Osteoblast (primary cell): ENCODE measurements around the gene CFAP53. TPM values are rescaled to one million over a fixed set of nuclear protein-coding genes. Genes with fewer than 3 reads are reported as not detected.

Experiments
- DNase-seq: peaks from one replicate; pipeline ENCODE4 v3.0.0; 2011; ENCODE audit warnings: low spot score, mixed read lengths; ENCODE audit not compliant: insufficient read length; ENCODE audit errors: missing footprints
- H2AFZ ChIP-seq: 2 replicates; pipeline ENCODE4 v1.6.0; 2011; ENCODE audit warnings: mild to moderate bottlenecking, low read length
- H3K27ac ChIP-seq: 2 replicates; pipeline ENCODE4 v1.5.1; 2011; ENCODE audit warnings: mild to moderate bottlenecking, low read depth, low read length, moderate library complexity
- H3K27me3 ChIP-seq: 2 replicates; pipeline ENCODE4 v1.6.0; 2012; ENCODE audit warnings: mild to moderate bottlenecking, control low read depth, inconsistent platforms, low read length, moderate library complexity; ENCODE audit not compliant: insufficient read depth
- H3K36me3 ChIP-seq: 2 replicates; pipeline ENCODE4 v1.5.1; 2011; ENCODE audit warnings: mild to moderate bottlenecking, low read length, control low read depth, moderate library complexity; ENCODE audit not compliant: insufficient read depth
- H3K4me1 ChIP-seq: 2 replicates; pipeline ENCODE4 v1.5.1; 2011; ENCODE audit warnings: mild to moderate bottlenecking, low read length, control low read depth, moderate library complexity; ENCODE audit not compliant: insufficient read depth
- H3K4me2 ChIP-seq: 2 replicates; pipeline ENCODE4 v1.6.0; 2011; ENCODE audit warnings: mild to moderate bottlenecking, low read length; ENCODE audit not compliant: insufficient read depth
- H3K4me3 ChIP-seq: fragments of 200-600 bp; sonication (generic); 3 replicates; pipeline ENCODE4 v1.5.1; 2012; ENCODE audit warnings: mild to moderate bottlenecking, low read length, inconsistent platforms; ENCODE audit not compliant: insufficient read depth
- H3K79me2 ChIP-seq: 2 replicates; pipeline ENCODE4 v1.6.0; 2012; ENCODE audit warnings: mild to moderate bottlenecking, low read length, control low read depth, inconsistent platforms; ENCODE audit not compliant: insufficient read depth
- H3K9me3 ChIP-seq: 2 replicates; pipeline ENCODE4 v1.5.1; 2011; ENCODE audit warnings: low read depth, low read length, control low read depth
- H4K20me1 ChIP-seq: 2 replicates; pipeline ENCODE4 v1.6.0; 2012; ENCODE audit warnings: mild to moderate bottlenecking, low read length, control low read depth; ENCODE audit not compliant: insufficient read depth
- CTCF ChIP-seq: IDR thresholded peaks from 2 replicates; pipeline ENCODE4 v1.5.1; 2011; ENCODE audit warnings: mild to moderate bottlenecking, low read depth, low read length, moderate library complexity; ENCODE audit errors: extremely low read depth
- total RNA-seq: library from RNA; depleted of rRNA; stranded (reverse); fragments of >200 nt; gene quantifications from 2 replicates; pipeline ENCODE4 v1.2.3, GENCODE V29; 2012

CFAP53 gene
- total RNA-seq, 1 donor: 0.36 TPM

- Histone ChIP-seq H3K4me1 (no peaks in the 10 kb centered on the region), H3K9me3 (no peaks in the 10 kb centered on the region), H3K36me3 (no peaks in the 10 kb centered on the region), H3K27ac (no peak overlapping the region), H3K79me2 (no peaks in the 10 kb centered on the region), H4K20me1 (no peaks in the 10 kb centered on the region), H3K4me2 (no peak overlapping the region), H3K27me3 (peaks cover 8% of the 10 kb centered on the region), H3K4me3 (no peak overlapping the region), H2AFZ (no peak overlapping the region)
- DNase-seq: no peak
- no peak for TF ChIP-seq CTCF
Observed at GRCh38 chr18:50207722-50208121, 58.6 kb downstream of the CFAP53 start.

- Histone ChIP-seq H4K20me1 (no peaks in the 10 kb centered on the region), H2AFZ (peak overlapping the region; percentile 49), H3K4me3 (no peak overlapping the region), H3K9me3 (no peaks in the 10 kb centered on the region), H3K79me2 (no peaks in the 10 kb centered on the region), H3K36me3 (no peaks in the 10 kb centered on the region), H3K27me3 (peaks cover 8% of the 10 kb centered on the region), H3K27ac (no peak overlapping the region), H3K4me2 (peak overlapping the region; percentile 66), H3K4me1 (no peaks in the 10 kb centered on the region)
- peak; percentile 74 for TF ChIP-seq CTCF
- DNase-seq: peak; percentile 84
Observed at GRCh38 chr18:50203801-50204604, 62.3 kb downstream of the CFAP53 start.

GRCh38 chr18:50201476-50202018 is 64.7 kb downstream of the CFAP53 start:
- no peak for TF ChIP-seq CTCF

GRCh38 chr18:50199921-50200320 is 66.4 kb downstream of the CFAP53 start:
- no peaks in the 10 kb centered on the region for H3K9me3 ChIP-seq
- no peaks in the 10 kb centered on the region for H3K4me1 ChIP-seq
- H4K20me1 ChIP-seq: no peaks in the 10 kb centered on the region
- no peak overlapping the region for H3K4me3 ChIP-seq
- H3K36me3 ChIP-seq: no peaks in the 10 kb centered on the region
- H3K4me2 ChIP-seq: no peak overlapping the region
- no peak overlapping the region for H2AFZ ChIP-seq
- no peak for TF ChIP-seq CTCF
- DNase-seq: no peak
- peaks cover 24% of the 10 kb centered on the region for H3K27me3 ChIP-seq
- H3K27ac ChIP-seq: no peak overlapping the region
- no peaks in the 10 kb centered on the region for H3K79me2 ChIP-seq

More at GRCh38 chr18:50201476-50202018, 64.7 kb downstream of the CFAP53 start:
- Histone ChIP-seq H3K4me3 (no peak overlapping the region), H3K4me1 (no peaks in the 10 kb centered on the region), H2AFZ (no peak overlapping the region), H3K36me3 (no peaks in the 10 kb centered on the region), H3K79me2 (no peaks in the 10 kb centered on the region), H3K9me3 (no peaks in the 10 kb centered on the region), H4K20me1 (no peaks in the 10 kb centered on the region), H3K27ac (no peak overlapping the region), H3K4me2 (no peak overlapping the region), H3K27me3 (peaks cover 11% of the 10 kb centered on the region)
- DNase-seq: no peak
